GM19099 (cell line): ENCODE data around the gene PDYN.

Experiments
- POLR2A ChIP-seq: IDR thresholded peaks from 3 replicates; pipeline ENCODE4 v1.6.1; 2011; ENCODE audit warnings: low read depth; ENCODE audit not compliant: insufficient read length; ENCODE audit errors: extremely low read depth

PDYN gene

DNA sequence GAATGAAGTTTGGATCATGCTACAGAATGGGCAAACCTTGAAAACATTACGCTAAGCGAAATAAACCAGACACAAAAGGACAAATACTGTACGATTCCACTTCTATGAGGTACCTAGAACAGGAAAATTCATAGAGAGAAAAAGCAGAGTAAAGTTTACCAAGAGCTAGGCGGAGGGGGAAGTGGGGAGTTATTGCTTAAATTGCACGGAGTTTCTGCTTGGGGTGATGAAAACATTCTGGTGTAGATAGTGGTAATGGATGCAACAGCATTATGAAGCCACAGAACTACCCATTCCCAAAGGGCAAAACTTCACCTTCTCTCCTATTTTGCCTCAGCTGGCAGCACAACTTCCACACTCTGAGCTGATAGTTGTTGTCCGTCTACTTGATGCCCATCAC lies 6.4 kb upstream of the PDYN start:
- TF ChIP-seq POLR2A, result no peak

DNA sequence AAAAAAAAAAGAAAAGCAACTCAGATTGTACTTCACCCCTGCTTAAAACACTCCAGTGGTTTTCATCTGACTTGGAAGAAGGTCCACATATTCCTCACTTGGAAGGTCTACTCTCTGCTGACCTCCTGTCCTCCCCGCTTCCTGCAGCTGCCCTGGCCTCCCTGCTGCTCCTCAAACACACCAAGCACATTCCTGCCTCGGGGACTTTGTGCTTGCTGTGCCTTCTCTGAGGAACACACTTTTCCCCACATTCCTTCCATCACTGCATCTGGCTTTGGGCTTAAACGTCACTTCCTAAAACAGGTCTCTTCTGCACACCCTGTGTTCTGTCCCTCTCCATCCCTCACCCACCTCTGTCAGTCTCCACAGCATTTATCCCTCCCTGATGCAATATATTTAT lies 4.9 kb upstream of the PDYN start:
- no peak for TF ChIP-seq POLR2A

DNA sequence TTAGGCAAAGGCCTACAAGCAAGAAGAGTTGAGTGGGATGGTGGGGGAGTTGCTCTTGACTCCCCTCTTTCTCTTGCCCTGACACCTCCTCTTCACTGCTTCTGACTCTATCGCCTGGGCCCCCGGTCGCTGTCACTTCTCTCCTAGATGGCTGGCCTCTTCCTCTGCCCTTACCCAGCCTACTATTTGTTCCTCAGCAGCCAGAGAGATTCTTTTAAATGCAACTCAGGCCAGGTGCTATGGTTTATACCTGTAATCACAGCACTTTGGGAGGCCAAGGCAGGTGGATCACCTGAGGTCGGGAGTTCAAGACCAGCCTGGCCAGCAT lies 4.3 kb upstream of the PDYN start:
- no peak for TF ChIP-seq POLR2A

DNA sequence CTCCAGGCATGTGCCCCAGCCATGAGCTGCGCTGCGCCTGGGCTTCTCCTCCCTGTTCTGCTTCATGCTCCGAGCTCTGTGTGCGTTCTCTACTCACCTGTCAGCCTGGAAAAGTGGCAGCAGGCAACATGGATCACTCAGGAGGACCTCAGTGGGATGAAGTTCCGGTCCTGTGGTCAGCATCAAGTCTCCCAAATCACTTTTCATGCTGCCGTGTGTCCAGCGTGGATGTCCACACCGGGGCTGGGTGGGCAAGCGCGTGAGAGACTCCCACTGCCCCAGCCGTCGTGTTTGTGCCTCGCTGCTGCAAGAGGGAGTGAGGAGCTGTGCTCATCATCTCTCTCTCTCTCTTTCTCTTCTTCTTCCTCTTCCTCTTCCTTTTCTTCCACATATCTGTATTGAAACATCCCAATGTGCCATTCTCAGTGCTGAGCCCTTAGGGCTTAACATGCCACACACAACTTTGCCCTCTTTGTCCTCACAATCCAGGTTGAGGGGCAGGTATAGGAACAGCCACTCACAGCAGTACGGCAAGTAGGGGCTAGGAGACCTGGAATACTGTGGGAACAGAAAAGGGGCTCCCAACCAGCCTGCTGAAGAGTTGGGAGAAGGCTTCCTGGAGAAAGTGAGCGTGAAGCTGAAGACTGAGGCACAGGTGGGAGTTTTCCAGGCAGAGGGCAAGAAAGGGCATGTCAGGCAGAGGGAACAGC lies 3.8 kb upstream of the PDYN start:
- TF ChIP-seq POLR2A, result no peak

DNA sequence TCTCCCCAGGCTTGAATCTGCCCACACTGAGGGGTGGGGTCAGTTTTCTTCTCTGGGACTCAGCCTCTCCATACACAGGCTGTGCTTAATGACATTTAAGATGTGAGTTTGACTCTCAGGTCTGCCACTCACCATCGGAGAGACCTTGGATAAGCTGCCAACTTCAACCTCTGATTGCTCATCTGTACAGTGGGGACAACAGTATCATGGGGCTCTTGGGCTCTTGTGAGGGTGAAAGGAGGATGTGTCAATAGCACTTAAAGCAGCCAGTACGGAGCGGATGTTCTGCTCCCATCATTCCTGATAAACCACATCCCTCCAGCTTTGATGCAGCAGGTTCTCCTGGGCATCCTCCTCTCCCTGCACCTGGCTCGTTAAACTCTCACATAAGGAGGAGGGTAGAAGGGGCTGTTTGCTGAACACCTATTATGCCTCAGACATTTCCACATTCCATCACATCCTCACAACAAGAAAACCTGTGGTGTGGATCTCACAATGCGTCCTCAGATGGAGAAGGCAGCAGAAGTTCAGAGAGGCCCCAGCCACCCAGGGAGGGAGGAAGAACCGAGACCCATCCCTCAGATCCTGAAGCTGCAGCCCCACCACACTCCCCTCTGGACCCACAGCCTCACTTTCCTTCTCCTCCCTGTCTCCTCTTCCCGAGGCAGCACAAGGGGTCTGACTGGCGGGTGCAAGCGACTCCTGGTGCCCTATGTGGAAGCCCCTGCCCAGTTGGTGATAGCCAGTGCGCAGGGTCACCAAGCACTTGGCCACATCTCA lies 1.9 kb upstream of the PDYN start:
- no peak for TF ChIP-seq POLR2A

DNA sequence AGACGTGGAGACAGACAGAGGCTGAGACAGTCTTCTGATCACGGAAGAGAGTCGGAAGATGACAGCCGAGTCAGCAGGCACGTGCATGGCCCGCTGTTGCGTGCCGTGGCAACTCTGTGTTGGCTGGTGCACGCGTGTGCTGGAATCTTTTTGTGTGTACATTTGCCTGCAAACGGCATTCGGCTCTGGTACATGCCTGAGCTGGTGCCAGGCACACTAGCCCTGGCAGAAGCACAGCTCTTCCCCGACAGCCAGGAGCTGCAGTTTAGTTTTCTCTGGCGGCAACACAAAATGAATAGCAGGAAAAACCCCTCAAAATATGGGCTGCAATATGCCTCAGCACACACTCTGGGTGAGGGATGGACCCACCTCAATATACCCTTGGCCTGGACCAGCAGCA lies 769 bp upstream of the PDYN start:
- no peak for TF ChIP-seq POLR2A

DNA sequence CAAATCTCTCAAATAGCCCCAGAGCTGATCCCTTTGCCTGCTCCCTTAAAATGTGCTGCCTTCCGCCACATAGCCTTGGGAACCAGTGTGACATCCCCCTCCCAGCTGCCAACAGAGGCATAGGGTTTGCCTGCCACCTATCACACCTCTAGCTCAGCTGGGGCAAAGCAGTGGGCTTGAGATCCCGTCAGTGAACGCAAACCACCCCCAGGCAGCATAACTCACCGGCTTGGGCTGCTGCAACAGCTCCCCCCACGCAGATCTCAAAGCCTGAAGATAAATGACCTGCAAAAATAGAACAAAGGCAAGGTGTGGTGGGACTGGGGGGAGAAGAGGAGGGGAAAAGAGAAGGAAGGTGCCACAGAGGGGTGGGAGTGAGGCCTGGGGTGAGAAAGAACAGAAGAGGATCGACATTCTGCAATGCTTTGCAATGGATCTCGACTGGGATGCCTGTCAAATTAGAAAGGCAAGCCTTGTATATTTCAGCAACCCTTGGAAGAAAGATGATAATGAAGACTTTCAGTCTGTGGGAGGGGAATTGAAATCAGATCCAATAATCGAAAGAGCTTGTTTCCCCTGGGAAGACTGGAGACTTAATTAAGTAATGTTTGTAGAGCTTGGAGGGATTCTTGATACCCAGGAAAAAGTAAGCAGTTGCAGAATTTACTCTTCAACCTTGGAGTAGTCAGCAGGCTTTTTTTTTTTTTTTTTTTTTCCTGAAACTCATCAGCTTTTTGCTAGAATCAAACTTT lies 1.3 kb downstream of the PDYN start:
- no peak for TF ChIP-seq POLR2A

DNA sequence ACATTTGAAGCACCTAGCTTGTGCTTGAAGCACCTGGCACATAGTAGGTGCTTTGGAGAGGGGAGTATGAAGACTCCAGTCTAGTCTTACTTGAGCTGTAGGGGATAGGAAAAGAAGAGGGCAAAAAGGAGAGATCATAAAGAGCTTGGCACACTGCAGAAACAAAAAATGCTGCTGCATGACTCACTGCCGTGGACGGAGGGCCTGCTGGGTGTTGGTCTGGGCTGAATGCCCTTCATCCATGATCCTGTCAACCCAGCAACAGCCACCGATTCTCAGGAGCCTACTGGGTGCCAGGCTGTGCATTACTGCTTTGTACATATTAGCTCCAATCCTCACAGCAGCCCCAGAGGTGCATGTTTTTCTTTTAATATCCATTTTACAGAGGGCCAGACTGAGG lies 6.0 kb downstream of the PDYN start:
- TF ChIP-seq POLR2A, result no peak

DNA sequence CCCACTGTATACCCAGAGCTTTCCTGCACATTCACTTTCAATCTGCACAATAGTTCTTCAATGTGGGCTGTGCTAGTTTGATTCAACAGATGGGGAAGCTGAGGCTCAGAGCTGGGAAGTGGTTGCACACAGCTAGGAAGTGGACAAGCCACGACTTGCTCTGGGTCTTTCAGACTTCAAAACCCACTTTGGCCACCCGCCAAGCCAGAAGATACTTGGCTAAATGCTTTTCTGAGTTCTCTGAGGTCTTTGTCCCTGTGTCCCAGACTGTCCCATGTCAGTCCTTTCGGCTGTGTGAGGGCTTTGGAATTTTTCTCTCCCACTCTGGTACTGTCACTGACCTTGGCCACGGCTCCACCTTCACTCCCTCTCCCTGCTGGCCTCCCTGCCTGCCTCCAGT lies 10.6 kb downstream of the PDYN start:
- TF ChIP-seq POLR2A, result no peak

DNA sequence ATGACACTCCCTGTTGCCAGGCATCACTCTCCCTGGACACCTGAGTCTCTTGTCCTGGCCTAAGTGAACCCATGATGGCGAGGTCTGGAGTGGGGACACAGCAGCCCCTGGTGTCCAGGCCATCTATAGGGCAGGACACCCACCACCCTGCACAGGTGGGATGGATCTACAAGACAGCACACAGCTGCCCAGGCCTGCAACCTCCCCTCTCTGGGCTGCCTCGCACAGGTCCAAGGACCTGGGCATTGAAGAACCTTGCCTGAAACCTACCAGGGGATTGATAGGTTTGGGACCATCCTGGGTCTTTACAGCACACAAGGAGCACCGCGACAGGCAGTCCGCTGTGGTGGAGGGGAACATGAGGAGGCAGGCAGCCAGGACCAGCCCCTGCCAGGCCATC lies 11.2 kb downstream of the PDYN start:
- no peak for TF ChIP-seq POLR2A

DNA sequence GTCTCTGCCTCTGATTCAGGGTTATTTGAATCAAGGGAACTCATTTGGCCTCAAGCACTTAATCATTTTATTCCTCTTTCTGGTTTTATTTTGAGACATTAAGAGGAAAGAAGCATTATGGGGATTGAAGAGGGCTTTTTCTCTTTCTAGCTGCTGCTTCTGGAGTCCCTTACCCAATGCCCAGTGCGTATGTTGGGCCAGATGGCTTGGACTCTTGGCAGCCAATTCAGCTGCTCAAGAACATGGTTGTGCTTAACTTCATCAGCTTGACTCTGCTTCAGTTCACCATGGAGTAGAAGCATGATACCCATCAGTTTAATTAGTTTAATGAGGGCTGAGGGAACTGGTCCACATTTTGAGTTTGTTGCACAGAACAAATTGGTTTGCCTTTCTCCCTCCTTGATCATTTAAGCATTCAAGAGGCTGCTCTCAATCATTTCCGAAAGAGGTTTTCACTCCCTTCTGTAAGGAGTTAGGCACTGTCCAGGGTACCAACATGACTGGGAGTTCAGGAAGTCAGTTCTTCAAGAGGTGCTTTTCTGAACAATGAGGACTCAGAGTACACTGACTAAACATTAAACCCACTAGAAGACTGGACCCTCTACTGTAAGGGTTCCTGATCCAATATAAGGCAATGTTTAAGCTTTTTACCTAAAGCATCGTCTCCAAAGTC lies 14.6 kb downstream of the PDYN start:
- no peak for TF ChIP-seq POLR2A

DNA sequence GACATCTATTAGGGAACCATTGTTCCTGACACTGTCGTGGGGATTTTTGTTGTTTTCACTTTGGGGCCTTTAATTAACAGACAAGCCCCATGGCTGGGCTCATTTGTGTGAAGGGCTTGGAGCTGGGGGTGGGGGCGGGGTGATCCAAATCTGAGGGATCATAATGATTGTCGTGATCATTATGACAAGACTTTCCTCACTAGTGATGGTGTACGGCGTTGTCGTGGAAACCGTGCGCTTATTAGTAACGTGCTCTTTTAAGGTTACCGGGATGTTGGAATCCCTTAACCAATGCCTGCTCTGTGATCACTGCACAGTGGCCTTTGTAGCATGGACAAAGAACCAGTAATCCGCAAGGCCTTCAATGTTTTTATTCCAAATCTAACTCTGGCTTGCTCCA lies 18.6 kb downstream of the PDYN start:
- TF ChIP-seq POLR2A, result no peak

DNA sequence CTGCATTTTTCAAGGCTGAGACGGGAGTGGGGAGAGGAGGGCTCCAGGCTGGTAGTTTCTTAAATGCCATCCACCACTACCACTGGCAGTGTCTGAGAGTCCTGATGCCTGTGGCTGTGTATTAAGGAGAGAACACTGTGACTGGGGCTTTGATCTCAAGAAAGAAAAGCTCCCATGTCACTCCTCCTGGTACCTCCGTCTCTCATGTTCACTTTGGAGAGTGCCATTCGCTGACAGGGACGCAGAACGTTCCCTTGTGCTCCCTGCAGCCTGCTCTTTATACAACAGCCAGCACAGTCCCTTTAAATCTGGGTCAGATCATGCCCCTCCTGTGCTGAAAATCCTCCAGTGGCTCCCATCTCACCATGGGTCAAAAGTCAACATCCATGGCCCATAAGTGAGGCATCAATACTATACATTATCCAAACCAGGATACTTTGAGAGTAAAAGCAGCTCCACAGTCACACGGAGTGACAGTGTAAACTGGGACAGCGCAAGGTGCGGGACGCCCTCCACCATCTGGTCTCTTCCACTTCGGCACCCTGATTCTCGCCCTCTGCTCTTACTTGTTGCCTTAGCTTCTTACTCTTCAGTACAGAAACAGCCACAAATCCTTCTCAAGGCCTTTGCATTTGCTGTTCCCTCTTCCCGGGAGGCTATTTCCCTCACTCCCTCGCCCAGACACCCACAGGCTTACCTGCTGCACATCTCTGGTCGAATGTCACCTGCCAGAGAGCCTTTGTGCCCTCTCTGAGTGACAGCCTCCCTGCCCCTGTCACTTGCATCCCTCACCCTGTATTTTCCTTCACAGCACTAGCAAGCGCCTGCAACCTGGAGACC lies 20.0 kb downstream of the PDYN start:
- no peak for TF ChIP-seq POLR2A

DNA sequence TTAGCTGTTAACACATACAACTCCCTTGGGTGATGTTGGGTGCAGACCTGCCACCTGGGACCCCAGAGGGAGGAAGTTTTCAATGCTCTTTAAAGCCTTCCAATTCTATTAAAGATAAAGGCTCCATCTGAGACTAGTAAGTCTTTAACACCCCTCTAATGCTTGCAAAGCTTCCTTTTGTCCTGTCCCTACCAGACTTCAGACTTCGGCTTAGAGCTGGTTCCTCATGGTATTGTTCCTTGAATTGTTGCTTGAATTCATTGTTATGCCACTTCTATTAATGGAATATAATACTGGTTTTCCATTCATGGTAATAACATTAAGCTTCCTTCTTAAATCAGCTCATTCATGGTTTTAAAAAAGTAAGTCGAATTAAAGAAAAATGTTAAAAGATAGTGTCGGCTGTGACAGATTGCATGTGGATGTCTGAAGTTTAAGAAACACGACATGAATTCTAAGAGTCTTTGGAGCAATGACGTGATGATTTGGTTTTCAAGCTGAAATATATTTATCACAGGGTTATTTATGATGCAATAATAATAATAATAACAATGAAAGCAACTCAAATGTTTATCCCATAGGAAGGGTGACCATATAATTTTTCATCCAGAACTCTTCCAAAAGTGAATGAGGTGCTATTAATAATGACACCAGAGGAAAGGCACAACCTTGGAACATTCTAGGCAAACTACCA lies 21.8 kb downstream of the PDYN start:
- TF ChIP-seq POLR2A, result no peak
